SW 1271 (cell line): Measurements from ENCODE around the gene RNFT1.
"Not testable (repeated sequence)": the region's sequence is repeated elsewhere in the genome, so short reads cannot be mapped to it uniquely, and the experiment has no call there.

Experiments
- DNase-seq, 2 experiments: peaks; one replicate each; lab custom pipeline; 2025; lab: John Stamatoyannopoulos, UW

The RNFT1 gene

DNA sequence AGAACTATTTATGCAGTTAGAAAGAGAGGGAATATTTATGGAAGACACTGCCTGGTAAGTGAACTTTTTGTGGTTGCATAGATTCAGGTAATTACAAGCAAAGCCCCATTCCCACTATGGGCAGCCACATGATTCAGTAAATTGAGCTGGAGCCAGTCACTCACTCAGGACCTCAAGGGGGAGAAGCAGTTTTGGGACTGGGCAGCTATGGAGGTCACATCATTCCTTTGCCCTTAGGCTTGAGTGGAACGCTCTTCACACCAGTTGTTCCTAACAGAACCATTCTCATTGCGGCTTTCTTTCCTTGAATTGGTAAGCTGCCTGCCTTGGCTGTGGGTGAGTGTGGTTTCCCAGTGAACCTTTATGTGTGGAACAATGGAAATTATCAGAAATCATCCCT, 34.4 kb downstream of the RNFT1 start:
- not testable (repeated sequence) for DNase-seq

DNA sequence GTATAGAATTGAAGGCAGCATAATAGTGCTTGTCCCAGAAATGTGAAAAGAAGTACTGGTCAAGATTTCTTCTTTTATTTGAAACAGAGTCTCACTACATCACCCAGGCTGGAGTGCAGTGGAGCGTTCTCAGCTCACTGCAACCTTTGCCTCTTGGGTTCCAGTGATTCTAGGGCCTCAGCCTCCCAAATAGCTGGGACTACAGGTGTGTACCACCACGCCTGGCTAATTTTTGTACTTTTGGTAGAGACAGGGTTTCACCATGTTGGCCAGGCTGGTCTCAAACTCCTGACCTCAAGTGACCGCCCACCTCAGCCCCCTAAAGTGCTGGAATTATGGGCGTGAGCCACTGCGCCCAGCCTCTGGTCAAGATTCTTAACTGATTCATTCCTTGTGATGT, 43.9 kb downstream of the RNFT1 start:
- not testable (repeated sequence) for DNase-seq

DNA sequence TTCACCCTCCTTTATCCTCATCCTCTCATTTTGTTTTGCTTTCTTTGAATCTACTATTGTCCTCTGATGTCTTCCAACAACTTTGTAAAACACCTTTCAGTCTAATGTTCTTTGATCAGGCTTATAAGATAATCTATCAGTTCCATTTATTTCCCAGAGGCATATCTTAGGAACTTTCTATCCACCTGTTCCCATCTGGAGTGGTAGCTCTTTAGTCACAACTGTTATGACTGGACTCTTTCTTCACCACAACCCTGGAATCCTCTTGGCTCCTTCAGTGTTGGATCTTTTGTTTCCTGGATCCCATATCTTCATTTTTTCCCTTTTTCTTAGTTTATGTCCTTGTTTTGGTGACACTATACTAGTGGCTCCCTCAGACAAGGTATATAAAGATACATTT, 48.1 kb downstream of the RNFT1 start:
- DNase-seq = no peak

DNA sequence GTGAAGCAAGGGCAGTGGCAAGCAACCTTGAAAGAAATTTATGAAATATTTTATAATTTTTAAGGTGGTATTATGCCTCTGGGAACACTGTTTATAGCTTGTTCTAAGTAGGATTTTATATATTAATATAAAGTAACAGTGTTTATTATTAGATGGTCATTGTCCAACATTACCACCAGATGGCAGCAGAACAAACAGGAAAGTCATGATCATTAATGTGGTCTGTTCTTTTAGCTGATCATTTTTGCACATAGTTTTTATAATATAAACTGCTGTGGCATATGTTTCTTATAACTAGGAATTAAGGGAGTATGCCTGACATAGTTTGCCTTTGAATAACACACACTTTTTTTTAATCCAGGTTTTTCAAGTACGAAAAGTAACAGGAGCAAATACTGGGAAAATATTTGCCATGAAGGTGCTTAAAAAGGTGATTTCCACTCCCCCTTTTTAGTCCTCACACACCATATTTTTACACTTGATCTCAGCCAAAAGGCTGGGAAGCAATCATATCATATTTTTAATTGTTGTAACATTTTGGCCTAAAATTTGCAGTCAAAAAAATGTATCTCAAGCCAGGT, 50.2 kb downstream of the RNFT1 start:
- DNase-seq = peak in 1 of 2 experiments; percentile 45

DNA sequence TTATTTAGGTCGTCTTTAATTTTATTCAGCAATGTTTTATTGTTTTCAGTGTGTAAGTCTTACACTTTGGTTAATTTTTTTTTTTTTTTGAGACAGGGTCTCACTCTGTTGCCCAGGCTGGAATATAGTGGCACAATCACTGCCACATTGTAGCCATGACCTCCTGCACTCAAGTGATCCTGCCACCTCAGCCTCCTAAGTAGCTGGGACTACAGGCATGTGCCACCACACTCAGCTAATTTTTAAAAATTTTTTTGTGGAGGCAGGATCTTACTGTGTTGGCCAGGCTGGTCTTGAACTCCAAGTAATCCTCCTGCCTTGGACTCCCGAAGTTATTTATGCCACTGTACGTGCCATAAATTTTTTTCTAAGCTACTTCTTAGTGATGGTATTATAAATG, 57.1 kb downstream of the RNFT1 start:
- no peak for DNase-seq

GRCh38 chr17:59903455-59903854, 61.1 kb downstream of the RNFT1 start:
- DNase-seq = no peak
